ENCODE results near the gene EP400.

DNA sequence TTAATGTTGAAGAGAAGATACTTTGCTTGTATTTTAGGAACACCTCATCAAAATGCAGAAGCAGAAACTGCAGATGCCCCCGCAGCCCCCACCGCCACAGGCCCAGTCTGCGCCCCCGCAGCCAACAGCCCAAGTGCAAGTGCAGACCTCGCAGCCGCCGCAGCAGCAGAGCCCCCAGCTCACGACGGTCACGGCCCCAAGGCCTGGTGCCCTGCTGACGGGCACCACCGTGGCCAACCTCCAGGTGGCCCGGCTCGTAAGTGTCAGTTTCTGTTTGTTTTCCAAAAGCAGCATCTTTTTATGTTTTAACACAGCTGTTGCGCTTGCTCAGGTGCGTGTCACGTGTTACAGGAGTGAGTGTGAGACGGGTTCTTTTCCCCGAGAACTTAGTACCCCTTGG is 114.9 kb downstream of the EP400 start:
- TF ChIP-seq POLR2A (IDR thresholded peaks at IDR 0.05; ENCODE audit: low read depth, low read length) (no peak), POLR2AphosphoS5 (IDR thresholded peaks at IDR 0.05; ENCODE audit: low read depth, low read length) (no peak), TAF1 (IDR thresholded peaks at IDR 0.05; ENCODE audit: low read depth, low read length) (no peak)

Data from GM12891 (cell line).